ENCODE data around the gene LAMB2. TPM values are rescaled to one million over a fixed set of nuclear protein-coding genes. Genes with fewer than 3 reads are reported as not detected.

Gene LAMB2
- total RNA-seq, 2 experiments from 2014 or later, result 0.44 TPM; not detected in 1

DNA sequence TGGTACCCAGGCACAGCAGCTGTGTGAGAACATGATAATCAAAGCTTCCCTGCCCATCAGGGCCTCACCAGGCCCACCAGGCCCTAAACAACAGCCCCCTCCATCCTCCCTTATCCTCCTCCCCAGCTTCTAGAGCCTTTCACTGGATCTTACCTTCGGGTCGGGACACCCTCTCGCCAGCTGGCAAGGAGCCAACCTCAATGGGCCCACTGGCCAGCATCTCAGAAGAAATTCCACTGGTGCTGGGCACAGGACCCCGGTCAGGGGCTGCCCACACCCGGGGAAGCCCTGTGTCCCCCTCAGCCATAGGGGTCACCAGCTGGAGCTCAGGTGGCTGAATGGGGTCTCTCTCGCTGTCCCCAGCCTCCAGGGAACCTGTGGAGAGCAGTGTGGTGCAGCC, 21.5 kb downstream of the LAMB2 start:
- Histone ChIP-seq H3K4me3 (ENCODE audit: low read depth, low read length, poor library complexity, severe bottlenecking) (no peak overlapping the region), H3K27ac (ENCODE audit: low read depth, low read length, poor library complexity, severe bottlenecking) (no peak overlapping the region), H2AFZ (ENCODE audit: low read length) (no peak overlapping the region), H4K20me1 (ENCODE audit: insufficient read depth, low read length) (no peaks in the 10 kb centered on the region), H3K9me2 (ENCODE audit: insufficient read depth, low read length) (no peaks in the 10 kb centered on the region), H3K36me3 (ENCODE audit: insufficient read depth, low read length) (peaks cover 83% of the 10 kb centered on the region), H3K4me1 (ENCODE audit: insufficient read depth, low read length, poor library complexity, severe bottlenecking) (no peaks in the 10 kb centered on the region), H3K9me3 (ENCODE audit: low read length) (no peaks in the 10 kb centered on the region), H3K4me2 (ENCODE audit: low read length) (no peak overlapping the region), H3K79me2 (ENCODE audit: insufficient read depth, low read depth, low read length) (no peaks in the 10 kb centered on the region)
- BruUV-seq (replicated peaks), result no TSS peak
- ChIA-PET POLR2A (interaction anchor here (1.2 kb wide), 1 partner anchor 9 kb away, joined by 3 read pairs; the partner anchor contains the start of gene USP19), CTCF (ENCODE audit: unreplicated experiment) (no interaction called here)
- intact Hi-C loops (cut with micrococcal nuclease; ENCODE audit: unreplicated experiment), result no loop called here
- DNase-seq (ENCODE audit: low spot score), result no peak
- TF ChIP-seq CTCF (conservative IDR thresholded peaks at IDR 0.05; ENCODE audit: low read length) (no peak), EZH2phosphoT487 (IDR thresholded peaks at IDR 0.05; ENCODE audit: borderline replicate concordance, low read depth, low read length) (no peak)

DNA sequence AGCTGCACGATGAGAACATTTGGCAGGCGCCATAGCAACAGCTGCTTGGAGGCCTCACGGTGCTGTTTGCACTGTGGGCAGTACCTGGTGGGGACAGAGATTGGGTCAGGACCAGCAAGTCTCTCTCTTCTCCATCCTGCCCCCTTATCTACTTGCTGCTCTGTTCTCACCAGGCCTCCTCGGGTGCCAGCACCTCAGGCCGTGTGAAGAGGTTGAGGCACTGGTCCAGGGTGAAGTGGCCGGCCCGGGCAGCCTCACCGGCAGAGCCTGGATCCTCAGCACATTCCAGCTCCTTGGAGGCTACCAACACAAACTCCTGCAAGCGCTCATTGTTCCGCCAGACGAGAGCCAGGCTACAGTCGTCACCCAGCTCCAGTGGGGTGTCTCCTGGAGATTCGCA, 22.1 kb downstream of the LAMB2 start:
- BruUV-seq (replicated peaks), result TSS peak; percentile 27
- H3K27ac ChIP-seq (ENCODE audit: low read depth, low read length, poor library complexity, severe bottlenecking), result no peak overlapping the region
- intact Hi-C loops (cut with micrococcal nuclease; ENCODE audit: unreplicated experiment), result no loop called here
- H2AFZ ChIP-seq (ENCODE audit: low read length), result no peak overlapping the region
- no peaks in the 10 kb centered on the region for H3K79me2 ChIP-seq (ENCODE audit: insufficient read depth, low read depth, low read length)
- TF ChIP-seq CTCF (conservative IDR thresholded peaks at IDR 0.05; ENCODE audit: low read length) (no peak), EZH2phosphoT487 (IDR thresholded peaks at IDR 0.05; ENCODE audit: borderline replicate concordance, low read depth, low read length) (no peak)
- H3K9me2 ChIP-seq (ENCODE audit: insufficient read depth, low read length), result no peaks in the 10 kb centered on the region
- H3K4me3 ChIP-seq (ENCODE audit: low read depth, low read length, poor library complexity, severe bottlenecking), result no peak overlapping the region
- H3K4me1 ChIP-seq (ENCODE audit: insufficient read depth, low read length, poor library complexity, severe bottlenecking), result peaks cover 2% of the 10 kb centered on the region
- H3K4me2 ChIP-seq (ENCODE audit: low read length), result no peak overlapping the region
- ChIA-PET POLR2A (interaction anchor here (1.2 kb wide), 1 partner anchor 10 kb away, joined by 3 read pairs; the partner anchor contains the start of gene USP19), CTCF (ENCODE audit: unreplicated experiment) (no interaction called here)
- H4K20me1 ChIP-seq (ENCODE audit: insufficient read depth, low read length), result no peaks in the 10 kb centered on the region
- no peak for DNase-seq (ENCODE audit: low spot score)
- peaks cover 77% of the 10 kb centered on the region for H3K36me3 ChIP-seq (ENCODE audit: insufficient read depth, low read length)
- no peaks in the 10 kb centered on the region for H3K9me3 ChIP-seq (ENCODE audit: low read length)

GRCh38 chr3:49108346-49108745, 24.5 kb downstream of the LAMB2 start:
- peaks cover 58% of the 10 kb centered on the region for H3K36me3 ChIP-seq (ENCODE audit: insufficient read depth, low read length)
- H2AFZ ChIP-seq (ENCODE audit: low read length), result no peak overlapping the region
- no peak overlapping the region for H3K4me2 ChIP-seq (ENCODE audit: low read length)
- H3K9me3 ChIP-seq (ENCODE audit: low read length), result no peaks in the 10 kb centered on the region
- H3K27ac ChIP-seq (ENCODE audit: low read depth, low read length, poor library complexity, severe bottlenecking), result no peak overlapping the region
- peaks cover 18% of the 10 kb centered on the region for H3K4me1 ChIP-seq (ENCODE audit: insufficient read depth, low read length, poor library complexity, severe bottlenecking)
- POLR2A ChIA-PET, result interaction anchor here (1.3 kb wide), 1 partner anchor 13 kb away, joined by 4 read pairs; the partner anchor contains the start of gene USP19
- TF ChIP-seq CTCF (conservative IDR thresholded peaks at IDR 0.05; ENCODE audit: low read length) (no peak), EZH2phosphoT487 (IDR thresholded peaks at IDR 0.05; ENCODE audit: borderline replicate concordance, low read depth, low read length) (no peak)
- BruUV-seq (replicated peaks), result no TSS peak
- H3K4me3 ChIP-seq (ENCODE audit: low read depth, low read length, poor library complexity, severe bottlenecking), result no peak overlapping the region
- intact Hi-C loops (cut with micrococcal nuclease; ENCODE audit: unreplicated experiment), result no loop called here
- H3K9me2 ChIP-seq (ENCODE audit: insufficient read depth, low read length), result no peaks in the 10 kb centered on the region
- CTCF ChIA-PET (ENCODE audit: unreplicated experiment), result interaction anchor here (0.5 kb wide), 1 partner anchor 107 kb away, joined by 3 read pairs; no protein-coding TSS in a partner anchor
- peaks cover 11% of the 10 kb centered on the region for H3K79me2 ChIP-seq (ENCODE audit: insufficient read depth, low read depth, low read length)
- no peak for DNase-seq (ENCODE audit: low spot score)
- no peaks in the 10 kb centered on the region for H4K20me1 ChIP-seq (ENCODE audit: insufficient read depth, low read length)

Measured in OCI-LY7 (cell line).